Anterior cingulate cortex (tissue), 58 donors: ENCODE measurements around the gene TMPRSS11A.

Experiments
- DNase-seq, 58 donors: peaks; one replicate each; lab custom pipeline; 2025; lab: John Stamatoyannopoulos, UW

The TMPRSS11A gene, protein sequence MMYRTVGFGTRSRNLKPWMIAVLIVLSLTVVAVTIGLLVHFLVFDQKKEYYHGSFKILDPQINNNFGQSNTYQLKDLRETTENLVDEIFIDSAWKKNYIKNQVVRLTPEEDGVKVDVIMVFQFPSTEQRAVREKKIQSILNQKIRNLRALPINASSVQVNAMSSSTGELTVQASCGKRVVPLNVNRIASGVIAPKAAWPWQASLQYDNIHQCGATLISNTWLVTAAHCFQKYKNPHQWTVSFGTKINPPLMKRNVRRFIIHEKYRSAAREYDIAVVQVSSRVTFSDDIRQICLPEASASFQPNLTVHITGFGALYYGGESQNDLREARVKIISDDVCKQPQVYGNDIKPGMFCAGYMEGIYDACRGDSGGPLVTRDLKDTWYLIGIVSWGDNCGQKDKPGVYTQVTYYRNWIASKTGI

DNA sequence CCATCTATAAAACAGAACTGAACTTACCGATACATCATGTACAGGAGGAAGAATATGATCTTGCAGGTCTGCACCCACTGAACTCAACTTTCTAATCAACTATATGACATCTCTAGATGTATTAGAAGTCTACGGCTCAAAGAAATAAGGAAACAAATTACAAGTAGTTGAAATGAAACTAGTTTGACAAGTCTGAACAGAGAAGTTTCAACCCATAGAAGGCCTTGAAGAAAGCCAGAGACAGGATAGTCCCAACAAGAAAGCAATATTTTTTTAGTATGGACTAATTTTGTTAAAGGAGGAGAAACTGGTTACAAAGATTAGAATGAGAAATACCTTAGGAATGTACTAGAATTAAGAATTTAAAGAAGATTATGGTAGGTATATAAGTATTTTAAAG lies at the start of gene TMPRSS11A:
Gene TMPRSS11A (minus strand): TSS at position 138 of the 400 bp plus-strand sequence. CDS start 100 bp downstream, at position 38.
- DNase-seq: no peak

DNA sequence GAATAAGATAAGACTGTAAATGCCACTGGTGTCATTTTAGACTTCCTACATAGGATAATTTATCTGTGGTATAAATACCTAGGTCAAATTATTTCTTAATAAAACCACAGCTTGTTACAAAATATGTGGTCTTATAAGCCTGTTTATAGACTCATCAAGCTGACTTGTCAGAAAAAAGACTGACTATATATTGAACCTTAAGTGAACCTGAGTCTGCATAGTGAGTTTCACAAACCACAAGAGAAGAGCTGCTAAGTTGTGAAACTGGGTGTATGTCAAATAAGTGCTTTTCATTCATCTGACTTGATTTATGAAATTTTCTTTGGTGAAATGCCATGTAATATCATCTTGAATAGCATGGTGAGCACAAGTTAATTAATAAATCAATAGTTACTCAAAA lies 48.4 kb upstream of the TMPRSS11A start:
- DNase-seq: no peak

DNA sequence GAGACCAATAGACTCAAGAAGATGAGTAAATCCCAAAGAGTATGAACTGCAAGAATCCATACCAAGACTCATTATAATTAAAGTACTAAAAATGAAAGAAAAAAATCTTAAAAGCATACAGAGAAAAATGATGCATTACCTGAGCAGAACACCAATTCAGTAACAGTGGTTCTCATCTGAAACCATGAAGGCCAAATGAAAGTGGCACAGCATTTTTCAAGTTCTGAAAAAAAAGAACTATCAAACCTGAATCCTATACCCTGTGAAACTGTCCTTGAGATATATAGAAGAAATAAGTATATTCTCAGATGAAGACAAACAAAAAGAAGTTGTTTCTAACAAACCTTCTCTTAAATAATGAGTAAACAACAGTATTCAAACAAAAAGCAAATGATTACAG lies 39.6 kb upstream of the TMPRSS11A start:
- DNase-seq: no peak

DNA sequence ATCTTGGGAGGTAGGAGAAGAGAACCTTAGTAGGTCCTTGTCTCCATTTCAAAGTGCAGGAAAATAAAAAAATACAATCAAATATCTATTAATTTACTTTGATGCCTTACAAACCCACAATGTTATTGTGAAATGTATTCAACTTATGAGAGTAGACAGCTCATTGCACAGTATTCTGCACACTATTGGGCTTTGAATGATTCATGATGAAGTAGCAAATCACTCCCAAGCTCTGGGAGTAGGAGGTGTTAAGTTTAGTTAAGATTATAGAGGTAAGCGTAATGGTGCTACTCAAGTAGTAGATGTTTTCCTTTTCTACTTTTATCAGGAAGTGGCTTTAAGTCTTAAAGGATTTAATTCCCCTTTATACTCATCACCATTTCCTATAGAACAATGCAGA lies 32.8 kb upstream of the TMPRSS11A start:
- no peak for DNase-seq

DNA sequence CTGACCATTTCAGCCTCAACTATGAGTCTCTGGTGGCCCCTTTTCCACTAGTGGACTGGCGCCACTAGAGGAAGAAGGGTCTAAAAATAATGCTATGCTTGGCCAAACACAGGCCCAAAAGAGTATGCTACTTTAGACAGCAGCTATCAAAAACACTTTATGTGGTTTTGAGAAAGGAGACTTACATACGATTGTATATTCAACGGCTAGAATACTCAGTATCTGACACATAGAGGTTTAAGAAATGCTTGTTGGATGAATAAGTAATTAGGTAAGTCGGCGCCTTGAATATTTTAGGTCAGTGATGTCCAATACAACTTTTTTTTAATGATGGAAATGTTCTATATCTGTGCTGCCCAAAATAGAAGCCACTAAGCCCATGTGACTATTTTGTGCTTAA lies 25.7 kb upstream of the TMPRSS11A start:
- no peak for DNase-seq

DNA sequence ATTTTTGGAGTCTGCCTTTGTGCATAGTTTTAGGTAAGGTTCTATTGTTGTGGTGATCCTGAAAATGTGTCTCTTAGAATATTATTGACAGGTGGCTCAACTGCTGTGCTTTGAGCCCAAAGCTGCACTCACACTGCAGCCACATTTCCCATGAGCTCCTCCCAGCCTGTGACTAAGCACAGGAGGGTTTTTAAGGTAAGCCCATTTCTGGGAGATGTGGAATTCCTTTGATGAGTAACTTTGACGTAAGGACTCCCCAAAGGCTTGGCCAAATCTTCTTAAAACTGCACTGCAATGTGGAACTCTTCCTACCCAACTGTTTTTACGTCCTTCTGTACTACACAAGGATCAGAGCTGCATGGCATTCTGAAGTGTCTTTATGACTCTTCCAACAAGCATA lies 20.0 kb upstream of the TMPRSS11A start:
- DNase-seq: no peak

DNA sequence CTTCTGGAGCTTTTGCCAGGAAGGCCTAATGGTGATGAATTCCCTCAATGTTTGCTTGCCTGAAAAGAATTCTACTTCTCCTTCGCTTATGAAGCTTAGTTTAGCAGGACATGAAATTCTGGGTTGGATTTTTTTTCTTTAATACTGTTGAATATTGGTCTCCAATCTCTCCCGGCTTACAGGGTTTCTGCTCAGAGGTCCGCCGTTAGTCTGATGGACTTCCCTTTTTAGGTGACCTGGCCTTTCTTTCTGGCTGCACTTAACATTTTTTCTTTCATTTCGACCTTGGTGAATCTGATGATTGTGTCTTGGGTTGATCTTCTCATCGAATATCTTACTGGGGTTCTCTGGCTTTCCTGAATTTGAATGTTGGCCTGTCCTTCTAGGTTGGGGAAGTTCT lies 17.2 kb upstream of the TMPRSS11A start:
- no peak for DNase-seq

DNA sequence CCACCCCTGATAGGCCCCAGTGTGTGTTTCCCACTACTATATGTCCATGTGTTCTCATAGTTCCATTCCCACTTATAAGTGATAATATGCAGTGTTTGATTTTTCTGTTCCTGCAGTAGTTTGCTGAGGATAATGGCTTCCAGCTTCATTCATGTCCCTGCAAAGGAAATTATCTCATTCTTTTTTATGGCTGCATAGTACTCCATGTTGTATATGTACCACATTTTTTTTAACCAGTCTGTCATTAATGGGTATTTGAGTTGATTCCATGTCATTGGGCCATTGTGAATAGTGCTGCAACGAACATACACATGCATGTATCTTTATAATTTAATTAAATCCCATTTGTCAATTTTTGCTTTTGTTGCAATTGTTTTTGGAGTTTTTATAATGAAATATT lies 10.3 kb upstream of the TMPRSS11A start:
- DNase-seq: no peak

DNA sequence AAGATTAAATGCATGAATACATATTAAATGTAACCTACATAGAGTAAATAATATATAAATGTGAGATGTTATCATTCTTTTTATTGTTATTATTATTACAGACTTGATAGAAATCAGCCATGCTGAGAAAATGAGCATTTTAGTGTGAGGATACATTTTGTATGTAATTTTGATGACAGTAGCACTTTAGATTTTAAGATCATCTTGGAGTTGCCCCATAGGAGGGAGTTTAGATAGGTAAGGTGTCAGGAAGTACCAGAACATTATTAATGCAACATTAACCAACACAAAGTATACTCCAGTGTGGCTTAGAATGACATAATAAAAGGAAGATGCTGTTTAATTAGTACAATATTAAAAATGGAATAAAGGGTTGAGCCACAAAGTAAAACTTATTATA lies 8.4 kb downstream of the TMPRSS11A start:
- no peak for DNase-seq

DNA sequence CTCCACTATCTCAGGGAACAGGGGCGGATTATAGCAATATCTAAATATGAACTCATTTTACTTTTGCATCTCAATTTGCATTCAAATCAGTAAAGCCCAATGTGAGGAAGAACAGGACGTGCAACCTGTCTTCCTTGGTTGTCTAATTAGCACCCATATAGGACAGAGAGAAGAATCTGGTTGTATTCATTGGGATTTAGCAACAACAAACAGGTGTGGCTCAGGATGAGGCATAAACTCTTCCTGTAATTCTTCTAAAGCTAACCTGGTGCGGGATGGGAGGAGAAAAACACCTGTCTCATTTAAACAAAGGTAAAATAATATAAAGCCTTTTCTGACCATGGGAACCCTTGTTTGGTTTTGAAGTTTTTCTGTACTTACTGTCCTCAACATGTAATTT lies 22.2 kb downstream of the TMPRSS11A start:
- no peak for DNase-seq

DNA sequence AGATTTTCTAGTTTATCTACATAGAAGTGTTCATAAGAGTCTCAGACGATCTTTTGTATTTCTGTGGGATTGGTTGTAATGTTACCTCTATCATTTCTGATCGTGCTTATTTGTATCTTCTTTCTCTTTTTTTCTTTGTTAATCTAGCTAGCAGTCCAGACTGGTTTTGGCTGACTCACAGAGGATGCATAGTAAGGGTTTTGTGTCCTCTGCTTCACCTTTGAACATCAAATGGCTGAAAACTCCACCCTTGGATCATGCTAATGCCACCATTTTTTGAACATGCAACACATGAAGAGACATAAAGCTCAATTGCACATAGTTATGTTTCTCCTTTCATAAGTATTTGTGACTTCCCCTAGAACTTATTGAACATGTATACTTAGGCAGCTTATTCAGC lies 22.8 kb downstream of the TMPRSS11A start:
- no peak for DNase-seq

DNA sequence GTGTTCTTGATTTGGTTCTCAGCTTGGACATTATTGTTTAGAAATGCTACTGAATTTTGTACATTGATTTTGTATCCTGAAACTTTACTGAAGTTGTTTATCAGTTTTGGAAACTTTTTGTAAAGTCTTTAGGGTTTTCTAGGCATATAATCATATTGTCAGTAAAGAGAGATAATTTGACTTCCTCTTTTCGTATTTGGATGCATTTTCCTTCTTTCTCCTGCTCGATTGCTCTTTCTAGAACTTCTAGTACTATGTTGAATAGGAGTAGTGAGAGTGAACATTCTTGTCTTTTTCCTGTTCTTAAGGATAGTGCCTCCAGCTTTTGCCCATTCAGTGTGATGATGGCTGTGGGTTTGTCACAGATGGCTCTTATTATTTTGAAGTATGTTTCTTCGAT lies 24.1 kb downstream of the TMPRSS11A start:
- DNase-seq: no peak

DNA sequence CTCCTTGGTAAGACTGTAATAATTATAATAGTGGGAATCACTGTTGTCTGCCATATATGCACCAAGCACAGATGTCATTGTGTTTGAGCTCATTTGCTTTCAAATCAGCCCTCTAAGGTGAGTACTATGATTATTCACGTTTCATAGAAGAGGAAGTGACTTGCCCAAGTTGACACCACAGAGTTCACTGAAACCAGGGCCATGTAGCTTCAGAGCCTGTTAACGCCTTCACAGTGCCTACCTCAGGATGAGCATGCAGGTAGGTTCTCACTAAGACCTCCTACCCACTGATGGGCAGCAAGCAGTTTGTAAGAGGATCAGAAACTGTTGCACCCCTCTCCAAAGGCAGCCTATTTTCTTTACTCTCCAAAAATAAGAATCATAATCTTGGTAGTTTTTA lies 27.4 kb downstream of the TMPRSS11A start:
- no peak for DNase-seq

DNA sequence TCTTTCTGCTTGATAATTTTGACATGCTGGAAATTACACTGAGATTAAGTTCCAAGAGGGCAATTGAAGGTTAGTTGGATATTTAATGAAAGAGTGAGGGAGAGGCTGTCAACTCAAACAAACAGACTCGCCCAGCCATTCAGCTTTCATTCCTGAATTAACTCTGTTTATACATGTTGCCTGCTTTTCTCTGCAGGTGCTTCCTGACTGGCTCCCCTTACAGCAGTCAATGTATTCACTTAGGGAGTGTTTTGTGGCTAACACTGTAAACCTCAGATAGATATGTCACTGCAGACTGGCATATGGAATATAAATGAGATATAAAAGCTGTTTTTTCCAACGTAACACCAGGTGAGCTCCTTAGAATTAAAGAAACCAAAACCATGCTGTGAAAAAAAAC lies 28.7 kb downstream of the TMPRSS11A start:
- DNase-seq: no peak

DNA sequence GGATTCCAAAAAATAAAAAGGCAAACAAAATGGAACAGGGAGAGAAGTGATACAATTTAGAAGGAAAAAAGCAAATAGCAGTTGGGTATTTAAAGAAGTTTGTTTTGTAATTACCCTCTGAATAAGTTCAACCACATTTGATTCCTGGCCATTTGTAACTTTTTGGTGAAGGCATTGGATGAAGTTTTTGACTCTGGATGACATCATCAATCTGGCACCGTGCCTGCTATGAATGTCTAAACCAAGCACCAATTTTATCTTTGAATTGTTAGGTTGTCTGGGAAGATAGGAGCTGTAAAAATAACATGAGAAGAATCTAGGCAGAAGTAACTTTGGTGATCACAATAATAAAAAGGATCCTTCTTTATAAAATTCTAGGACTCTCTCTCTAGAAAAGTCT lies 29.5 kb downstream of the TMPRSS11A start:
- no peak for DNase-seq

DNA sequence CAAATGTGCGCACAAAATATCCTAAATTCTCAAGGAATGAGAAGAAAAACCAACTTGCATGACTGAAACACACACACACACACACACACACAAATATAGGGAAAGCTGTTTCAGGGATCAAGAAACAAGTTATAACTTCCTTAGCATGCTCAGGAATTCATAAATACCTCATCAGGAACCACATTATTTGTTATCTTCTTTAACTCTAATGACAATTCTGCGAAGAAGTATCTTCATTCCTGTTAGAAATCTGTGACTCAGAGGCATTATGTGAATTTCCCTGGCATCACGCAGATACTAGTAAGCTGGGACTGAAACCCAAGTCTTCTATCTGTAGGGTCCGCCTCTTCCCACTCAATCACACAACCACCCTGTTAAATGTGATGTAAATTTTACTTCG lies 30.3 kb downstream of the TMPRSS11A start:
- no peak for DNase-seq

DNA sequence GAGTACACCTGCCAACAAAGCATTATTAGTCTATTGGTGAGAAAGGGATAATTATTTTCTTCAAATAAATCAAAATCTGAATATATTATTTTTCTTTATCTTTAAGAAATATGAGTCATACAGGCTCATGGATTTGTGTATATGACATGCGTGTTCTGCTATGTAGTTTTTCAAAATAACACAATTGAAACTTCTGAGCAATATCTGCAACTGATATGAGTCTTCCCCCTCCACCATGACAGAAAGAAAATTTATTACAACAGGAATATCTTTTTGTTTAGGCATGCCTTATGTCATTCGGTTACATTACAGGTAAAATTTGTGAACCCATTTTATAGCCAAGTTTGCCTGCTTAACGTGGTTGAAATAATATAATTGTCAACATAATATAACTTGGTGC lies 32.0 kb downstream of the TMPRSS11A start:
- no peak for DNase-seq

DNA sequence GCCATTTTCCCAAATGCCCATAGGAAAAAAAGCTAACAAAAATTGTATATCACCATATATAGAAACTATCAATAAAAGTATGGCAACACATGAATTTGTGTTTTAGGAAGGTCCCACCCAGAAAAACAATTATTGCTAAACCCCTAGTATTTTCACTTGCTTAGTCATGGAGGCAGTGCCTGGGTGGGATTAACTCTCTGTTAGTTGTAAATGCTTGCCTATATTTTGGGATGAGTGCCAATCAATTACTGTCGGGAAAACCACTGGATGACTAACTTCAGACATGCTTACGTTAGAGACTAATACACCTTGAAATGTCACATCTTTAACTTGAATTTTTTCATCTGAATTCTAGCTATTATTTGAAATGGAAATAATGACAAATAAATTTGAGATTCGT lies 33.9 kb downstream of the TMPRSS11A start:
- DNase-seq: no peak

DNA sequence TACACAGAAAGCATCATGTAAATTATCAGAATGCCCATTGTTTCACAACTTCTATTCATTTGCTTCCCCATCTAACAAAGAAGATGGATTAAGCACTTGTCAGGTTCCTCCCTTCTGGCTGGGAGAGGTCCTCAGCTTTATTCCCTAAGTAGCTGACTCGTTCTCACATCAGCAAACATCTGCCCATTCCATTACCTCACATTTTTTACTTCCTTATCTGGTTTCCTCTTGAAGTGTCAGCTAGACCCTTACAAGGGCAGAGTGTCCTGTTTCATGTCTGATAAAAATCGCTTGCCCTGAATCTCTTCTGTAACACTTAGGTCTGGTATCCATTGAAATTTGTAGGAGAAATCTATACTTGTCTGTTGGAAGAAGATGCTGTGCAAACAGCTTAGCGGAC lies 34.7 kb downstream of the TMPRSS11A start:
- no peak for DNase-seq

DNA sequence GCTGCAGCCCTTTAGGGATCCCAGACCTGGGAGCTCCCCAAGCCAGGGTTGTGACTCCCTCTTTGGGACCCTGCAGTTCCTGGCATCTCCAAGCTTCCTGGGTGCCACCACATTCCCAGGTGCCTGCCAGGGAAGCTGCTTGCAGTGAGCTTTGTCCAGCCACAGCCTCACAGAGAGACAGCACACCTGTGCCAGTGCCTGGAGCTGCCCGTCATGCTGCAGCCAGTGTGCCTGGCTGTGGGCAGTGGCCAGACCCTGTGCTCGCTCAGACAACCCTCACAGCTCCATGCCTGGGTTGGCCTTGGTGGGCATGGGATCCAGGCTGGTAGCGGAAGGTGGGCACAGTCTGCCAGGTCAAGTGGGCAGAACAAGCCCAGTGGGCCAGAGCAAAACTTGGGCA lies 36.0 kb downstream of the TMPRSS11A start:
- DNase-seq: no peak

DNA sequence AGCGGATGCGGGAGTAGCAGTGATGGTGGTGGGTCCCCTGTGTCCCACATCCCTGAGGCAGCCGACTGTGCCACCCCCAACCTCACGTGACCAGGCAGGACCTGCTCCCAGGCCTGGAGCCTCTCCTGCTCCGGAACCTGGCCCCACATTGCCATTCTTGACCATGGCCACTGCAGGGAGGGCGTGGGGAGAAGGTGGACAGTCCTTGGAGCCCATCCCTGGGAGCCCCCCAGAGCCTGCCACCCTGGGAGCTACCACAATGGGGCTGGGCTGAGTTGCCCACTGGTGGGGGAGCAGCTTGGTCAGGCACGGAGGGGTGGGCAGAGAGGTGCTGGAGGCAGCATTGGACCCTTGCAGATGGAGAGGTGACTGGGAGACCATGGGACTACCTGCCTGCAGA lies 36.8 kb downstream of the TMPRSS11A start:
- no peak for DNase-seq

DNA sequence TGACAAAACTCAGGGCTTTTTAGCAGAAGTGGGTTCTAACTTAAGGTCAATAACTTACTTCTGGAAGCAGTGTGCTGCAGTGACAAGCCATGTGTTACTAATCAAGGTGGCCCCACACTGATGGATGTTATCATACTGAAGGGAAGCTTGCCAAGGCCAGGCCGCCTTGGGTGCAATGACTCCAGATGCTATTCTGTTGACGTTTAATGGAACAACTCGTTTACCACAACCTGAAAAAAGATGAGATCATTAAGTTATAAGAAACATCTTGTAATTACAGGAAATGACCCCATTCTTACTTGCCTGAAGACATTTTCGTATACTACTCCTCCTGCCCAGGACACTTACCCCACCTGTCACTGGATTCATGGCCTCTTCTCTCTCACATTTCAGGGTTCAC lies 40.6 kb downstream of the TMPRSS11A start:
- no peak for DNase-seq

DNA sequence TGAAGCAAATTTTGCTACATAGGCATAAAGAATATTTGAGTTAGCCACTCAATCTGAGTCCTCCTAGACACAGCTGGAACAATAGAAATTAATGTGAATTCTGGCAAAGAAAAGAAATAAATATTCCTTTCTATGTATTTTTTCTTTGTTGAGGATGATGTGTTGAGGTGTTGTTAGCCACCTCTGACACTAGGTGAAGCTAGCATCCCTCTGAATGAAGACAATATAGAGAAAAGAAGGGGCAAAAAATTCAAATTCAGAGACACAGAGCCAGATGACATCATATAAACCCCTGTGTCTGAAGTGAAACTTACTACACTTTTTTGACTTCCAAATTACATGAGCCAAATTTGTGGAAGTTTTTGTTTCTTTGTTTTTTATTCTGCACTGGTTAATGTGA lies 44.9 kb downstream of the TMPRSS11A start:
- no peak for DNase-seq
